ENCODE data around the gene TBC1D24.
A peak's percentile ranks its signal among the peaks of the same experiment; 100 is the strongest.
"Not testable (repeated sequence)": the region's sequence is repeated elsewhere in the genome, so short reads cannot be mapped to it uniquely, and the experiment has no call there.

Gene TBC1D24

DNA sequence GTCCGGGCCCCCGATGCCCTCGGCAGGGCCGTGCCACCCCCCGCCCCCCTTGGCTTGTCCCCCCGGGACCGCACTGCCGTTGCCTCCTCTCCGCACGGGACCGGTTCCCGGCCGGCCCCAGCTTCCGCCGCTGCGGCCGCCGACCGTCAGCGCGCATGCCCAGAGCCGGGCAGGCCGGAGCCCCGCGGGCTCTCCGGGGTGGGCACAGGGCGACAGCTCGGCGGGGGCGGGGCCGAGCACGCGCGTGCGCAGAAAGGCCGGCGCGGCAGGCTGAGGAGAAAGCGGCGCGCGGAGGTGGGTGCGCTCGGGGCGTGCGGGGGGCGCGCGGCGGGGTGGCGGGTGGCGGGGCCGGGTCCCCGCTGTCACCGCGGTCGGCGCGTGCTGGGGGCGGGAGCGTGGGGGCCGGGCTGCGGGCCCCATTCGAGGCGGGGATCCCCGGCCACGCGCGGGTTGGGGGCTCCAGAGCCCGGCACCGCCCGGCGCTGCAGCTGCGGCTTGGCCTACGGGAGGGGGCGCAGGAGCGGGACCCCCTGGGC lies at the start of gene TBC1D24:
Gene TBC1D24 (plus strand): TSS at position 251 of the 536 bp plus-strand sequence. CDS start 21,022 bp downstream, outside the sequence.
- DNase-seq, result peak; percentile 93

GRCh38 chr16:2425825-2426430 lies 49.0 kb upstream of the TBC1D24 start:
- no peak for DNase-seq

GRCh38 chr16:2426941-2427361 lies 48.0 kb upstream of the TBC1D24 start:
- DNase-seq, result no peak

DNA sequence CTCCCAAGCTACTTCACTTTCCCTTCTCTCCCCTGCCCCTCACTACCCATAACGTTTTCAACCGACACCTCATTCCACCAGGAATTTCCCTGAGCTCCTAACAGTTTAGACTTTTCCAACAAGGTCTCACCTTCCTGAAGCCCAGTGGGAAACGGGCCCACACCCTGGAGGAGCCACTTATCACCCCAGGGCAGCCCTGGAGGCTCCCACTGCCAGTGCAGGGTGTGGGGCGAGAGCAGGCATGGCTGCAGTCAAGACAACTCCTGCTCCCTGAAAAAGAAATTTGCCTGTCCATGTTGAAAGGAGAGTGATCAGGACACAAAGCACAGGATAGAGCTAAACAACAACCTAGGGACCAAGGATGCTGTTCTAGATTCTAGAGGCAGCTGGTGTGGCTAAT lies 47.4 kb upstream of the TBC1D24 start:
- DNase-seq, result no peak

- no peak for DNase-seq
Observed at GRCh38 chr16:2428051-2428783, 46.7 kb upstream of the TBC1D24 start.

- DNase-seq, result no peak
Observed at GRCh38 chr16:2428784-2429033, 46.2 kb upstream of the TBC1D24 start.

DNA sequence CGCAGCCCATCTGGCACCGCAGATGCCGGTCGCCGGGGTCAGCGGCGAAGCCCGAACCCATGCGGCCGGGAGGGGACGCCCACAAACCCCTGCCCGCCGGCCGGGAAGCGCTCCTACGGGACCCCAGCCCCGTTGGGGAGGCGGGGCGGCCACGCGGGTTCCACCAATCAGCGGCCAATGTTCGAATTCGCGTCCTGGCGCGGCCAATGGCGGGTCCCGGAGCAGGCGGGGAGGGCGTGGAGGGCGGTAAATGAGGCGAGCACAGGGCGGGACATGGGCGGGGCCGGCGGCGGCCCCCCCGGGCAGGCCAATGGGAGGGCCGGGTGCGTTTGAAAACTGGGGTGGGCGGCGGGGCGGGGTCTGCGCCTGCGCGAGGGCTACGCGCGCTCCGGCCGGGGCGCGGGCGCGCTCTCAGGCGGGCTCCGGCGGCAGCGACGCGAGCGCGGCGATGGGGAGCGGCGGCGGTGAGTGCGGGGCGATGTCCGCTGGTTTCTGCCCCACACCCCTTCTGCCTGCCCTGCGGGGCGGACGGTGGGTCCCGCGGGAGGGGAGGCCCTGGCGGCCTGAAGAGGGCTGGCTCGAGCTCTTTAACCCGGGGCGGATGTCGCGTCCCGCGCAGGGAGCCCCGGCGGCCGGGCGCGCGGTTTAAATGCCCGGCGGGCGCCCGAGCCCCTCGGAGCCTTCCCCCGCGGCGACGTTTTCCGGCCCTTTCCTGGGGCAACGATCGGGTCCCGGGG lies 45.7 kb upstream of the TBC1D24 start, which contains the start of gene CCNF:
Gene CCNF (plus strand): TSS at position 414 of the 737 bp plus-strand sequence. CDS start 35 bp downstream, at position 449.
- DNase-seq, result peak; percentile 98

GRCh38 chr16:2429771-2430663 lies 44.9 kb upstream of the TBC1D24 start:
- no peak for DNase-seq

GRCh38 chr16:2432286-2432685 lies 42.6 kb upstream of the TBC1D24 start:
- no peak for DNase-seq

GRCh38 chr16:2432801-2433505 lies 42.0 kb upstream of the TBC1D24 start:
- no peak for DNase-seq

- not testable (repeated sequence) for DNase-seq
Observed at GRCh38 chr16:2435236-2435635, 39.7 kb upstream of the TBC1D24 start.

DNA sequence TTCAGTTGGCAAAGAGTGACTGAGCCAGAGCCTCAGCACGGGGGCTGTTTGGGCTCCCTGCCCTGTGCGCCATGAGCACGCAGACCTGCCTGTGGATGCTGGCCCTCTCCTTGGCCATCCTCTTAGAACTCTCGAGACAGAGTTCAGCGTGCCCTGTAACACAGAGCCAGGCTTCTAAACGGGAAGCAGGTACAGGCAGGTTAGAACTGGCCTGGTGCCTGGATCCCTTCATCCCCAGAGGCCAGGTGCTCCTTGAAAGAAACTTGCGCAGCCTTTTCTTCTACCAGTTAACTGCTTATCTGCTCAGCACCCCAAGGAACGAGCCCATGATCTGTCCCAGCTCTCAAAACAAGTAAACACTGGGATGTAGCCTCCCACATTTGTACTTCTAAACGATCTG lies 38.8 kb upstream of the TBC1D24 start:
- no peak for DNase-seq

DNA sequence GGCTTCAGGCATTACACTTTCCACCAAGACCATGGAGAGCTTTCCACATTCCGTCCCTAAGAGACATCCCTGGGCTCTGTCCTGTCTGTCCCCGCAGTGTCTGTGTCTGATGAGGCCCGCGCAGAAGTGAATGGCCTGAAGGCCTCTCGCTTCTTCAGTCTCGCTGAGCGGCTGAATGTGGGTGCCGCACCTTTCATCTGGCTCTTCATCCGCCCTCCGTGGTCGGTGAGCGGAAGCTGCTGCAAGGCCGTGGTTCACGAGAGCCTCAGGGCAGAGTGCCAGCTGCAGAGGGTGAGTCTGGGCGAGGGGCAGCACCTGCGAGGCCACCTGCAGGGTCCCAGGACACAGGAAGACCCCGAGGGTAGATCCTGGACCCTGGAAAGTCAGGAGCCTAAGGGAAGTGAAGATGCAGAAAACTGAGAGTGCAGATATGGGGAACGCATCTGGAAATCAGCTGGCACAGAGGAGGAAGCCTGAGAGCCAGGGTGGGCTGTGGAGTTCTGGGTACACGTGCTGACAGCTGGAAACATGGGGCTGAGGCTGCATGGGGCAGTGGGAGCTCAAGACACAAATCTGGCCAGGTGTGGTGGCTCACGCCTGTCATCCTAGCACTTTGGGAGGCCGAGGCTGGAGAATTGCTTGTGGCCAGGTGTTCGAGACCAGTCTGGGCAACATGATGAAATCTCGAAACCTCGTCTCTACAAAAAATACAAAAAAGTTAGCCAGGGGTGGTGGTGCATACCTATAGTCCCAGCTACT lies 37.7 kb upstream of the TBC1D24 start:
- no peak for DNase-seq

- no peak for DNase-seq
Observed at GRCh38 chr16:2438121-2438520, 36.8 kb upstream of the TBC1D24 start.

DNA sequence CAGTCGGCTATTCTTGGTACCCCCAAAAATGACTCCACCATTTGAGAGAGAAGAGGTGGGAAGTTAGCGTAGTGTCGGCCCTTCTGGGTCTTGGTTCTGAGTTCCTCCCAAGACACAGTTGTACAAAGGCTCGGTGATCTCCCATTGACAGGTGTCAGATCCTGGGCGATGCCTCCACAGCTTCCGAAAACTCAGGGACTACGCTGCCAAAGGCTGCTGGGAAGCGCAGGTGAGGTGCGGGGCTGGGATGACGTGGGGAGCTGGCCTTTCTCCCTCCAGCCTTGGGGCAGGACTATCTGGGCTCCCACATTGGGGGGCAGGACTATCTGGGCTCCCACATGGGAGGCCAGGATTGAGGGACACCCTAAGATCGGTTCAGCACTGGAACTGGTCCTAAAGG lies 35.3 kb upstream of the TBC1D24 start:
- DNase-seq, result no peak

GRCh38 chr16:2441143-2441804 lies 33.7 kb upstream of the TBC1D24 start:
- not testable (repeated sequence) for DNase-seq

- DNase-seq, result no peak
Observed at GRCh38 chr16:2443555-2443954, 31.4 kb upstream of the TBC1D24 start.

- DNase-seq, result no peak
Observed at GRCh38 chr16:2447920-2448583, 26.9 kb upstream of the TBC1D24 start.

DNA sequence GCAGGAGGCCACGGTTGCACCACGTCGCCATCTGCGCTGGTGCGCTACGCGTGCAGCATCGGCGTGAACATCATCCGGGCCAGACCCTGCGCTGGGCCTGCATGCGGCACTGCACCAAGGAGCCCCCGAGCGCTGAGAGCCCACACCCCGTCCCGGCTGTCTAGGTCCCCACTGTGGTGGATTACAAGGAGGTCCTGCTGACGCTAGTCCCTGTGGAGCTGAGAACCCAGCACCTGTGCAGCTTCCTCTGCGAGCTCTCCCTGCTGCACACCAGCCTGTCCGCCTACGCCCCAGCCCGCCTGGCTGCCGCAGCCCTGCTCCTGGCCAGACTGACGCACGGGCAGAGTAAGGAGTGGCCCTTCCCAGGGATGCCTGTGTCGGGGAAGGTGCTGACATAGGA lies 25.8 kb upstream of the TBC1D24 start:
- DNase-seq, result no peak

- DNase-seq, result no peak
Observed at GRCh38 chr16:2450535-2450934, 24.4 kb upstream of the TBC1D24 start.

Data from activated CD8-positive, alpha-beta memory T cell treated with anti-CD3 and anti-CD28 coated beads for 24 hours (primary cell).